H1 (cell line): ENCODE results near the gene SH3PXD2B. TPM values are rescaled to one million over a fixed set of nuclear protein-coding genes. Genes with fewer than 3 reads are reported as not detected.

Experiments used
- polyA plus RNA-seq, 7 experiments: library from polyadenylated mRNA; depleted of rRNA in 3 of 7; stranded (reverse) in 5 of 7; unstranded in 2 of 7; fragments of >200 nt in 5 of 7; fragments of 200-250 nt in 2 of 7; gene quantifications; 1 replicate in 5 of 7; 2 replicates in 1 of 7; 4 replicates in 1 of 7; pipeline versions ENCODE4 v1.2.1 to v1.2.3, GENCODE V29; 2011 to 2013; ENCODE audit warnings: missing spikeins in 2 of 7, mixed read lengths in 2 of 7
- total RNA-seq: library from RNA; stranded (reverse); fragmentation: NEBNext Ultra II Directional; extraction: Animal tissue kit (Norgen Biotek cat#: 25700); gene quantifications from 2 replicates; pipeline ENCODE4 v1.2.1, GENCODE V29; 2021
- TF ChIP-seq, protein P1 (sequence below): IDR thresholded peaks from 2 replicates; pipeline ENCODE4 v1.6.1; 2012; ENCODE audit warnings: low read length, inconsistent platforms

Gene SH3PXD2B
- total and polyA plus RNA-seq, 2 of the 8 experiments (the other 6 are each of a cell fraction or from before 2014, with no cell fraction given), result 32.9 to 72.9 TPM

DNA sequence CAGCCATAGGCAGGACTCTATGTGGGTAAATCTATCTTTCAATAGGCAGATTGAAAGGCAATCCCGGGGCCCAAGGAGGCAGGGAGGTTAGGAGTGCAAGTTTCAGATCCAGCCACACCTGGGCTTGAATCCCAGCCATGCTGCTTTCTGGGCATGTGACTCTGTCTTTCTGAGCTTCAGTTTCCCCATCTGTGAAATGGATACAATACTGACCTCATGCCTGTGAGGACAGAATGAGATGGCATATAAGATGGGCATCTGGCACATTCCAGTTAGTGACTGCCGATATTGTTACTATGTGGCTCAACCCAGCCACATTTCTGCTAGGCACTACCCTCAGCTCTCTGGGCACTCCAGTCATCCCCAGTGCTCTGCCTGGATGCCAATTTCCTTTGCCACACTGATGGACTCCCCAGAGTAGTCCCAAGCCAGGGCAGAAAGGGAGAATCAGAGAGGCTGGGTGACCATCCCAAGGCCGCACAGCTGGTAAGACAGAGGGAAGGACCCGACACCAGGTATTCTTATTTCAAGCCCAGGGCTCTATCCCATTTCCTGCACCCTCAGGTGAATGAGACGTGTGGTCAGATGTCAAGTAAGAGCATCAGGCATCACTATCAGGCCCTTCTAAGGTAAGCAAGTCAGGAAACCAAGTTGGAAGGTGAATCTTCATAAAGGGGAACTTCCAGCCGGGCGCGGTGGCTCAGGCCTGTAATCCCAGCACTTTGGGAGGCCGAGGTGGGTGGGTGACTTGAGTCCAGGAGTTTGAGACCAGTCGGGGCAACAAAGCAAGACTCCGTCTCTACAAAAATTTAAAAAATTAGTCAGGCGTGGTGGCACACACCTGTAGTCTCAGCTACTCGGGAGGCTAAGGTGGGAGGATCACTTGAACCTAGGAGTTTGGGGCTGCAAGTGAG, 38.7 kb downstream of the SH3PXD2B start (continued):
- TF ChIP-seq, protein P1, sequence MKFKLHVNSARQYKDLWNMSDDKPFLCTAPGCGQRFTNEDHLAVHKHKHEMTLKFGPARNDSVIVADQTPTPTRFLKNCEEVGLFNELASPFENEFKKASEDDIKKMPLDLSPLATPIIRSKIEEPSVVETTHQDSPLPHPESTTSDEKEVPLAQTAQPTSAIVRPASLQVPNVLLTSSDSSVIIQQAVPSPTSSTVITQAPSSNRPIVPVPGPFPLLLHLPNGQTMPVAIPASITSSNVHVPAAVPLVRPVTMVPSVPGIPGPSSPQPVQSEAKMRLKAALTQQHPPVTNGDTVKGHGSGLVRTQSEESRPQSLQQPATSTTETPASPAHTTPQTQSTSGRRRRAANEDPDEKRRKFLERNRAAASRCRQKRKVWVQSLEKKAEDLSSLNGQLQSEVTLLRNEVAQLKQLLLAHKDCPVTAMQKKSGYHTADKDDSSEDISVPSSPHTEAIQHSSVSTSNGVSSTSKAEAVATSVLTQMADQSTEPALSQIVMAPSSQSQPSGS, result no peak
